GM18502 (cell line): ENCODE data around the gene NR0B2.
"Not testable (repeated sequence)": the region's sequence is repeated elsewhere in the genome, so short reads cannot be mapped to it uniquely, and the experiment has no call there.

Source experiments
- ATAC-seq: cut with Tn5 transposase; IDR thresholded peaks from one replicate; pipeline ENCODE4 v1.9.1; 2021; ENCODE audit warnings: mild to moderate bottlenecking; ENCODE audit not compliant: unreplicated experiment, poor library complexity

The NR0B2 gene, protein sequence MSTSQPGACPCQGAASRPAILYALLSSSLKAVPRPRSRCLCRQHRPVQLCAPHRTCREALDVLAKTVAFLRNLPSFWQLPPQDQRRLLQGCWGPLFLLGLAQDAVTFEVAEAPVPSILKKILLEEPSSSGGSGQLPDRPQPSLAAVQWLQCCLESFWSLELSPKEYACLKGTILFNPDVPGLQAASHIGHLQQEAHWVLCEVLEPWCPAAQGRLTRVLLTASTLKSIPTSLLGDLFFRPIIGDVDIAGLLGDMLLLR

DNA sequence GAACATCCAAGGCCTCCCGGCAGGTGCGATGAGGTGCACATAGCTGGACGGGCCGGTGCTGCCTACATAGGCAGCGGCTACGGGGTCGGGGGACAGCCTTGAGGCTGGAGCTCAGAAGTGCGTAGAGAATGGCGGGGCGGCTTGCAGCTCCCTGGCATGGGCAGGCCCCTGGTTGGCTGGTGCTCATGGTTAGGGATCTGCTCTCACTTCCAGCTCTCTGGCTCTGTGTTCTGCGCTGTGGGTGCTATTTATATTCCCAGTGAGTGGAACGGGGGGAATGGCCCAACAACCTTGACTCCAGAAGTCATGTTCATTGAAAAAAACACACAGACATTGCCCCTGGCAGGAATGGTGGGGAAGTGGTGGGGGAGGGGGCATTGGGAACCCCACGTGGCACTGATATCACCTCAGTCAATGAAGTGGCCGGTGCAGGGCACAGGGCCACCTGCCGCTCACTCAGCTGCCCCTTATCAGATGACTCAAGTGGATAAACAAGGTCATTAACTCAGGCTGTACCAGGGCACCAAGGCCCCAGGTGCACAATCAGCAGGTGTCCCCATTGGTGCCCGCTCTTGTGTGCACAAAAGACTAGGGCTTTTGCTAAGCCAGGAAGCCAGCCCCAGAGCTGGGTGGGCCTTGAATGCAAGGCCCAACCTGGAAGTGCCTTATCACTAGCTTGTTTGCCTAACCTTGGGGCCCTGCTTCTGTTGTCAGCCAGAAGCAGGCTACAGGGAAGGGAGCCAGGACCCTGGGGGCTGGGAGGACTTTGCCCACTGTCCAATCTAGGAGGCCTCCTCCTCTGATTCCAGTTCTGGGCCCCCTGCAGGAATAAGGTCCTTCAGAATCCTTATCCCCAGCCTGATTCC is at the start of gene NR0B2:
NR0B2 (minus strand) TSS at position 222 of the 866 bp plus-strand sequence; CDS start at position 187, 35 bp downstream.
- ATAC-seq = no peak

DNA sequence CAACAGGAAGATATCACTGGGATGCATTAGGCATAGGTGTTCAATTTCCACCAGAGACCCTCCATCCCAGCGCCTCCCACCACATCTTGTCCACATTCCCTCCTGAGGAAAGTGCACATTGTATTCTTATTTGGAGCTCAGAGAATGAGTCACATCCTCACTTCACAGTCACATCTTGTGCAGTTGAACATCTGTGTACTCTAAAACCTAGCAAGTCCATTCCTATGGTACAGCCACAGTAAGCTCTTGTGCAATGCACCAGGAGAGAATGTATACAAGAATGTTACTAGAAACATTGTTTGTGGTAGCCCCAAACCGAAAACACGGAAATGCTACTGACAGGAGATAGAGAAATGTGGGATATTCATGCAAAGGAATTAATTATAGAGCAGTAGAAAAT is 48.1 kb upstream of the NR0B2 start:
- ATAC-seq = no peak

DNA sequence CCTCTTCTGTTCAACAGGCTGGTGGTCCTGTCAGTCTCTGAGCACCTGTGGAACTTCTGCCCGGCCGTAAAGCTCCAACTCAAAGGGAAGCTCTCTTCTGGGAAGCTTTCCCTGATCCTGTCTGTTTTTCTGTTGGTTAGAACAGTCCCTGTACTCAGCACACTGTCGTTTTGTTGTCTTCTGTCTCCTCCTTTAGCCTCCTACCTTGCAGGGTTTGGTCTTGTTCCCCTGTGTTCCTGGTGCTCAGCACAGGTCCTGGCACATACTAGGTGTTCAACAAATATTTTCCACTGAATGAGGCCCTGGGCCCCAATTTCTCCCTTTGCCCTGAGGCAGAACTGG is 46.8 kb upstream of the NR0B2 start:
- ATAC-seq = no peak

DNA sequence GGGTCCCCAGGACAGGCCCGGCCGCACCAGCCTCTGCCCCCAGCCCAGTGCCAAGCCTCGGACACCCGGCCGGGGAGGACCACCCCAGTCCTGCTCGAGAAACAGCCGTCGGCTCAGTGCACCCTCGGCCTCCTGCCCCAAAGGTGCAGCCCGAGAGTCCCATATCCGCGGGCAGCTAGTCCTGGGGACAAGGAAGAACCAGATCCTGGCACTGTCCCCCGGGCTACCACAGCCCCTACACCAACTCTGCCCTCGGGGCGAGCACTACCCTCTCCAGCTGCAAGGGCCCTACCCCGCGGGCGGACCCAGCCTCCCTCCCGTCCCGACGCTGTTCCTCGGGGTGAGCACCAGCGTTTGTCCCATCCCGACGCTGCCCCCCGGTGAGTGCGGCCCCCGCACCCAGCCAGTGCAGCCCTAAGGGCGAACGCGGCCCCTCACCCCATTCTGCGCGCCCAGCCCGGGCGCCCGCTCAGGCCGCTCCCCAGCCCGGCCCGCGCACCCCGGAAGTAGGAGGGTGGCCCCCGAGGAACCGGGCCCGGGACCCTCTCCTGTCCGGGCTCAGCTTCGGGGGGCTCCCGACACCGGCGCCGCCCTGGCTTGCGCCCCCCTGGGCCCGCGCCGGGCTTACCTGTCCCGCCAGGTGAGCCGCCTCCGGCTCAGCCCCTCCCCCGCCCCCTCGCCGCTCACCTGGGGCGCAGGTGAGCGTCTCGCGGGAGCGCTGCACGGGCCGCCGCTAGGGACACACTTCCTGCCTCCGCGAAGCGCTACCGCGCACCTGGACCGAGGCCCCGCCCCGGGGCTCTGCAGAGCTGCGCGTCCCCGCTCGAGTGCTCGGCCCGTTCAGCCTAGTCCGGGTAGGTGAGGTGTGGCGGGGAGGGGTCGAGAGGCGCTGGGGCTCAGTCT is 46.2 kb upstream of the NR0B2 start, which contains the start of gene KDF1:
KDF1 (minus strand) TSS at position 747 of the 903 bp plus-strand sequence. CDS start 8,088 bp downstream, outside the sequence.
- ATAC-seq = no peak

DNA sequence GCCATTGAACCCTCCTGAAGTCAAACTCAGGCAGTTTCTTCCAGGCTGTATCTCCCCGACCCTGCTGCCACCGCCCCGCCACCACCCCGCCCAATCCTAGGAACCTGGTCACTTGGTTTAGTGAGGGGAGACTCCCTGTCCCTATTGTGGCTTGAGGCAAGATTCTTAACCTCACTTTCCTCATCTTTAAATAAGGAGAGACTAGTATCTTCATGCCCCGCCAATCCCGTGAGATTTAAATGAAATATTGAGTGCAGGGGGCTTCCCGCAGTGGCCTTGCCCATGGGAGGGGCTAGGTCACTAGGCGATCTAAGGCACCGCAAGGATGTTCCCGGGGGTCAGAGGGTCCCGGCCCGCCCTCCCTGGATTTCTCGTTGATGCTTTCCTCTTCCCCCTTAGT is 45.5 kb upstream of the NR0B2 start:
- ATAC-seq = no peak

DNA sequence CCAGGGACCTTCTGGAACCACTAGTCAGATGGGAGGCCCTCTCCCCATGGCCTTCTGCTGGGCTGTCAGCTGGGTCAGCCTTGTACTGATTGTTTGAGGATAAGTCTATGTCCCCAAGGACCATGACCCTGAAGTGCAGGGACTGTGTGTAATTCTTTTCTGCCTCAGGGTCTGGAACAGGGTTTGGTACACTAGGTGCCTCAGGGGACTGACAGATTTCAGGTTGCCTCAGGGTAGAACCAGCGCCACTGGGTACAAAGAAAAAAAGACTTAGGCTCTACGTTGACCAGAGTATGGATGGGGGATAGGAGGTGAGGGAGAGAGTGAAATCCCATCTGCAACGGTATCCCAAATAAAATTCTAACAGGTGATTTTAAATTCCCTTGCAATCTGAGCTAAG is 43.5 kb upstream of the NR0B2 start:
- no peak for ATAC-seq

DNA sequence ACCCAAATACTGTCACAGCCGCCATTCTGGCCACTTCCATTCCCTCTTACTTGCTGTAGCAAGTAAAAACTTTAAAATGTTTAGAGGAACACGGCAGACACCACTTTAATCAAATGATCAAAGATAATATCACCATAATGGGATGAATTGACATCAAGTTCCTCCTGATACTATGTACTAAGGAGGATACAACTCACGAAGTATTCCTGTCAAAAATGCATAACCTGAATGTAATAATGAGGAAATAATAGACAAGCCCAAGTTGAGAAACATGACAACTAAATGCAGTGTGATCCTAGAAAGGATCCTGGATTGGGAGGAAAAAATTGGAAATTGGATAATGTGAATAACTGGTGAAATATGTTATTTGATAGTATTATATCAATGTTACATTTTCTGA is 42.5 kb upstream of the NR0B2 start:
- no peak for ATAC-seq

DNA sequence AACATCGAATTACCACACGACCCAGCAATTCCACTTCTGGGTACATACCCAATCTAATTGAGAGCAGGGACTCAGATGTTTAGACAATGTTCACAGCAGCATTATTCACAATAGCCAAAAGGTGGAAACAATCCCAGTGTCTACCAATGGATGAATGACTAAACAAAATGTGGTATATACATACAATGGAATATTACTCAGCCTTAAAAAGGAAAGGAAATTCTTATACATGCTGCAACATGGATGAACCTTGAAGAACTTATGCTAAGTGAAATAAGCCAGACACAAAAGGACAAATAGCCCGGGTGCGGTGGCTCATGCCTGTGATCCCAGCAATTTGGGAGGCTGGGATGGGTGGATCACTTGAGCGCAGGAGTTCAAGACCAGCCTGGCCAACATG is 39.6 kb upstream of the NR0B2 start:
- ATAC-seq = no peak

DNA sequence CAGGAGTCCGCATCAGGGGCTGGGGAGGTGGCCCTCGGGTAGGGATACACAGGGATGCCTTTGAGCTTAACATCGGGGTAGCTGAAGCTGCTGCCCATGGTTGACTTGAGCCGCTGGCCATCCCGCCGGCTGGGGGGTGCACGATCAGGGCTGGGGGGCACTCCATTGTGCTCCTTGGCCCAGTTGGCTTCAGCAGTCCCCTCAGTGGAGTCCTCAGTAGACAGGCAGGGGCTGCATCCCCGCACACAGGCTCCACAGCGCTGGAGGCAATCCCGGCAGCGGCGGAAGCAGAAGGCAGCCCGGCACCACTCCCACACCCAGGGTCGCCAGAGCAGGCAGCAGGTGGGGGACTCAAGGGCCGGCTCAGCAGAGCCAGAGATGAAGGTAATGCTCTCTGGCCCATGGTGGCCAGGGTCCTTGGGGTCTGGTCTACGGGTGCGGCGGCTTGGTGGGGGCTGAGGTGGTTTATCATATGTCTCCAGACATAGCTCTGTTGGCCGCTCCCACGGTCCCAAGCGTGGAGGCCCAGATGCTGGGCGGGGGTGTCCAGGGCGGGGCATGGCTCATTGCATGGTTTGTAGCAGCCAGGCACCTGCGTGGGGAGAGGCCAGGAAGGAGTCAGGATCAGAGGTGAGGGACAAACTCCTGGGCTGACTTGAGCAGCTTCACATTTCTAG is 38.2 kb upstream of the NR0B2 start:
- ATAC-seq = no peak

DNA sequence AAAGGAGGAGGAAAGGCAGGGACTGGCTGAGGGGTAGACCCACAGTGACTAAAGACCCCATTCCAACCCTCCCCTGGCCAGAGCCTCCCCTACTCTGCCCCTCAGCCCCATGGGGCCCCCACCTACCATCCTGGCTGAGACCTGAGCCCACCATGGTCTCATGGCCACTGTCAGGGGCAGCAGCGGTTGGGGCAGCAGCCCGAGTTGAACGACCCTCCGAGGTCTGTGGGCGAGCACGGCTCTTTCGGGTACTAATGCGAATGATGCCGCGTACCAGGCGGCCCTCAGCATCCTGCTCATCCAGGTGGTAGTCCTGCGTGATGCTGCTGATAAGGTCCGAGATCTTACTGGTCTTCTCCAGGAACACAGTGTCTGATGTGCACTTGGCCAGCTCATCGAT is 37.4 kb upstream of the NR0B2 start:
- ATAC-seq = no peak

DNA sequence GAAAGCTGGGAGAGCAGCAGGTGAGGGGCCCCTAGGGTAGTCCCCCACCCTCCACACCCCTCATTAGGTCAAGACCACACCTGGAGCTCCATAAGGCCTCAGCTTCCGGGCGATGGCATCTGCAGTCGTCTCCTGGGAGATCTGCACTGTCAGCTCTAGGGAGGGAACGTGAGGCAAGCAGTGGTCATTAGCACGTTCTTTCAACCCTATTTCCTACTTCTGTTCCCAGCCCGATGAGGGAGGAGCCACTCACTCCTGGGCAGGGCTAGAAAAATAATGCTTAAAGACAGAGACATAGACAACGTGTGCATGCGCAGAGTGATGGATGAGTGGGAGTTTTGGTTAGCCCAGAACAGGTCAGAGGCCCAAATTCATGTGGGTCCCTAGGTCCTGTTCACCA is 36.8 kb upstream of the NR0B2 start:
- ATAC-seq = no peak

DNA sequence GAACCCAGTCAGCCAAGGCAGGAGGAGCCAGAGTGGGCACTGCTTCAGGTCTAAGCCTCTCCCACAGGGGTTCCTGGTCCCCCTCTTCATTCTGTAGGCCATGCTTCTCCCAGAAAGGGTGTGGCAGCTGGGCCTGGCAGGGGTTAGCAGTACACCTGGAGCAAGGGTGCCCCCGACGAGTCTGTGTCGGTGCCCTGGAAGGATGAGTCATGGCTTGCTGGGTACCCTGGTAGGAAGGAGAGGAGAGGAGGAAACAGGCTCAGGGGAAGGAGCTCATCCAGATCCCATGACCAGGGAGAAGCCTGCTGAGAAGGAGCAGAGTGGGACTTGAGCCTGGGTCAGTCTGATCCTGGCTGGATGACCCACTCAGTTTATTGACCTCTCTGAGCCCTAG is 36.1 kb upstream of the NR0B2 start:
- no peak for ATAC-seq

DNA sequence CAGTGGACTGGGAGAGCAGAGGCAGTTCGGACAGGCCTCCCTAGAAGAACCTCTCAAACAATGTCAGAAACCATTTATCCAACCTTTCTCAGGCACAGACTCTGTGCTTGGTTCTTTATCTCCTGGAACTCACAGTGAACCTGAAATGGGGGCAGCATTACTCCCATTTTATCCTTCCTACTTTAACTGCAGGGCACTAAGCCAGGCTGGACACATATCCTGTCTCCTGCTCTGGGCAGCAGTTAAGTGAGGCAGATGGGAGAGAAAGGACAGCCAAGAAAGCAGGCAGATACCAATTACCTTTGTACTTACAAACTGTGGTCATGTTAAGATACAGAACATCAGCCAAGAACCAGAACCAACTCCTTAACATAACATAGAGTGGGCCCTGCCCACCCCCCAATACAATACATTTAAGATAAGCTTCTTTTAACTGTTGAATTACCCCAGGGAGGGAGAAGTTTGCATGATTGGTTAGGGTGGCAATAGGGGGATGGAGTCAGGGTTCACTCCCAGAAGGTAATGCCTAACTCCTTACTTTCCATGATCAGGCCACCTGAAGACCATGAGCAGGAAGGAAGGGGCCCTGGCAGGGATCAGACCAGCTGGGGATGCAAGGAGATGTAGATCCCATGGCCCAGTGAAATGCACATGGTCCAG is 35.6 kb upstream of the NR0B2 start:
- no peak for ATAC-seq

DNA sequence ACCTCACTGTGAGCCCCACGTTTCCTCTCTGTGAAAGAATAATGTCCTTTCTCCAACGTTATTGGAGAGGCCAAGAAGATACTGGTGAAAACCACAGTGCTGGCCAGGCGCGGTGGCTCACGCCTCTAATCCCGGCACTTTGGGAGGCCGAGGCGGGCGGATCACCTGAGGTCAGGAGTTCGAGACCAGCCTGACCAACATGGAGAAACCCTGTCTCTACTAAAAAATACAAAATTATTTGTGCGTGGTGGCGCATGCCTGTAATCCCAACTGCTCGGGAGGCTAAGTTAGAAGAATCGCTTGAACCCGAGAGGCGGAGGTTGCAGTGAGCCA is 34.9 kb upstream of the NR0B2 start:
- ATAC-seq = not testable (repeated sequence)

DNA sequence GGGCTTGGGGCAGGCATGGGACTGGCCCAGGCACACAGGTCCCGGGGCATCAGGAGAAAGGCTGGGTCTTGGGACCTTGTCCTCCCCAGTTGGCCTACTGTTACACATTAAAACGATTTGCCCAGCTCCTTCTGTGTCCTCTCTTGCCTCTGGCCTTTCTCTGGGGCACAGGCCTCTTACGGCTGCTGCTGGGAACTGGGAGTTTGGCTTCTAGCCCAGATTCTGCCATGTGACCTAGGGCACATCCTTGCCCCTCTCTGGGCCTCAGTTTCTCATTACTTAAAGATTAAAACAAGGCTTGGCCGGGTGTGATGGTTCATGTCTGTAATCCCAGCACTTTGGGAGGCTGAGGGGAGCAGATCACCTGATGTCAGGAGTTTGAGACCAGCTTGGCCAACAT is 32.5 kb upstream of the NR0B2 start:
- no peak for ATAC-seq

DNA sequence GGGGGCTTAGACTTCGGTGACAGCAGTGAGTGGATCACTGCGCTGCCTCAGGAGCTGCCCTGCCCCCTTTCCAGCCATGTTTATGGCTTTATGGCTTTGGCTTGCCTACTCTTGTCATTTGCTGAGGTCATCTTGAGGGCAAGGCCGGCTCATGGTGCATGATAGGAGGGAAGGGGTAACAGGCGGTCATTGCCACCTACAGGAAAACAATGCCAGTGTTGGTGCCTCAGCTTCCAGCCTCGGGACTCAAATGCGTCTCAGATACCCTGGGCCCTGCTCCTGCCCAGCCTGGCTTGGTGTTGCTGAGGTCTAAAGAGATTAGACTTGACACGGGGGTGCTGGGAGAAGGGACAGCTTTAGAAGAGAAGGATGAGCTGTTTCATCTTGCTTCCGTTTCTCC is 32.0 kb upstream of the NR0B2 start:
- ATAC-seq = no peak

DNA sequence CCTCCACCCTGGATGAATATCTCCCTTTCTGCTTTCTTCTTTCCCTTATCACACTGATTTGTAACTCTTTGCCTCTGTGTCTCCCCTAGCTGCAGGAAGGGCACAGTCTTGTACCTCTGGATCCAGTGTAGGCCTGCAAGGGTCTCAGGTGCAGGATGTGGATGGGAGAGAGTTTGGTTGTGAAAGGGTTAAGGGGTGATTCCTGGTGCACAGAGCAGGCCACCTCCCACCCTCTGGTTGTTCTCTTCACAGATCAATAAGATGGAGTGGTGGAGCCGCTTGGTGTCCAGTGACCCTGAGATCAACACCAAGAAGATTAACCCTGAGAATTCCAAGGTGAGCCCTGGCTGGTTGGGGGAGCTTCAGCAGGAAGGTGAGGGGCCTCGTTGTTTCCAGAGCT is 31.4 kb upstream of the NR0B2 start:
- no peak for ATAC-seq

DNA sequence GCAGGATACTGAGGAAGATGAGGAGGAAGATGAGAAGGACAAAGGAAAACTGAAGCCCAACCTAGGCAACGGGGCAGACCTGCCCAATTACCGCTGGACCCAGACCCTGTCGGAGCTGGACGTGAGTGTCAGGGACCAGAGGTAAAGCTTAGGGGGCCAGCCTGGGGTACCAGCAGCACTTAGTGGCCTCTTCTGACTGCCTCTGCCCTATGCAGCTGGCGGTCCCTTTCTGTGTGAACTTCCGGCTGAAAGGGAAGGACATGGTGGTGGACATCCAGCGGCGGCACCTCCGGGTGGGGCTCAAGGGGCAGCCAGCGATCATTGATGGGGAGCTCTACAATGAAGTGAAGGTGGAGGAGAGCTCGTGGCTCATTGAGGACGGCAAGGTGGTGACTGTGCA is 28.9 kb upstream of the NR0B2 start:
- no peak for ATAC-seq

DNA sequence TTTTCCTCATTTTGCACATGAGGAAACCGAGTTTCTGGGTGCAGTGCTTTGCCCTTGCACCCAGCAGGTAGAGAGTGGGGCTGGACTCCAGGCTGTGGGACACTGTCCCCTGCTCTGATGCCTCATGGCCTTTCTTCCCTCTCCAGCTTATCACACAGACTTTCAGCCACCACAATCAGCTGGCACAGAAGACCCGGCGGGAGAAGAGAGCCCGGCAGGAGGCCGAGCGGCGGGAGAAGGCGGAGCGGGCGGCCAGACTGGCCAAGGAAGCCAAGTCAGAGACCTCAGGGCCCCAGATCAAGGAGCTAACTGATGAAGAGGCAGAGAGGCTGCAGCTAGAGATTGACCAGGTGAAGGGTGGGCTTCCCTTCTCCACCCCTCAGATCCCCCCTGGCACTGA is 27.5 kb upstream of the NR0B2 start:
- no peak for ATAC-seq

DNA sequence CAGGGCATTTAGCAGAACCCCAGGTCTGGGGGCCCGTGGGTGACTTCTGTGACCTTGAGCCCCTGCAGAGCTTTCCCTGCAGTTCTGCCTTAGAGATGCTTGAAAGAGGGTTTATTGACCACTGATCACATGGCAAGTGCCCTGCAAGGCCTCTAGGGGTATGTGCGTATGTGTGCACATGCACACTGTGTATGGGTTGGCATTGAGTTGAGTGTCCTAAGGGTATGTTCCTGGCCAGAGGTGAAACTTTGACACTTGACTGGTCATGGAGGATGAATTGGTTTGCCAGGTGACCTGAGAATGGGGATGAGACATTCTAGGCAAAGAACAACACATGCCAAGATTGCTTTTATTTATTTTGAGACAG is 24.9 kb upstream of the NR0B2 start:
- ATAC-seq = no peak
